GM21786 (cell line): ENCODE results near the gene MADCAM1.

Experiments used
- ATAC-seq: cut with Tn5 transposase; IDR thresholded peaks from one replicate; pipeline ENCODE4 v1.9.1; 2021; ENCODE audit not compliant: unreplicated experiment

Gene MADCAM1

GRCh38 chr19:547836-548720 is 51.8 kb downstream of the MADCAM1 start:
- ATAC-seq: no peak

GRCh38 chr19:548886-549830 is 52.9 kb downstream of the MADCAM1 start:
- no peak for ATAC-seq

- ATAC-seq: no peak
Observed at GRCh38 chr19:554817-555216, 58.5 kb downstream of the MADCAM1 start.
